ENCODE results near the gene CFAP46. TPM values are rescaled to one million over a fixed set of nuclear protein-coding genes. Genes with fewer than 3 reads are reported as not detected.

Gene CFAP46
- total and polyA plus RNA-seq, 9 of the 15 experiments (the other 6 are each of a cell fraction or from before 2014, with no cell fraction given) = not detected

DNA sequence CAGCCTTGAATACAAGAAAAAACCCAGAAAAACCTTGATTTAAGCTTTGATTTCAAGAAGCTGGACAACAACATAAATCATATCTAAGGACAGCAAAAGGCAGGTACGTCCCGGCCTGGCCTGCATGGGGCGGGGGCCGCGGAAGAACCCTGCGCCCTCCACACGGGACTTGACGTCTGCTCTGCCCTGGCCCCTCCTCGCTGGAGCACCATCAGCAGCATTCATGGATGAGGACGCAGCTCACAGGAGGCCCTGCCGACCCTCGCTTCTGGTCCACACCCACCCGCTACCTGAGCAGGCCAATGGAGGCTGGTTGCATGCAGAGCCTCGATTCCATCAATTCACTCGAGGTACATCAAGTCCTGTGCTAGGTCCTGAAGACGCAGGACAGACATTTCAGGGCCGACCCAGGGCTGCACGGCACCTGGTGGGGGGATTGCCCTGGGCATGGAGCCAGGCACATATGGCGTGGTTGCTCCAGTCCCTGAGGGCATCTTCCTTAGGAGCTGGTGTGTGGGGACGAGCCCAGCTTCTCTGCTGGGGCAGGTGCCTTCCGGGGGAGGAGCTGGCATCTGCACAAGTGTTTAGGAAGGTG is 93.3 kb downstream of the CFAP46 start:
- ChIA-PET POLR2A (no interaction called here), CTCF (ENCODE audit: low intra/inter-chr PET ratio) (interaction anchor here (0.6 kb wide), 1 partner anchor 12 kb away, joined by 3 read pairs; no protein-coding TSS in a partner anchor)
- Histone ChIP-seq H3K9me3 (replicated peaks; ENCODE audit: control insufficient read depth, insufficient read depth, low read depth, low read length) (no peaks in the 10 kb centered on the region), H3K9ac (ENCODE audit: insufficient read depth in 1 of 2, low read depth in 2 of 2, low read length in 2 of 2) (no peak overlapping the region), H3K79me2 (ENCODE audit: control insufficient read depth, insufficient read depth, low read length) (no peaks in the 10 kb centered on the region), H3K4me3 (no peak overlapping the region), H3K27ac (ENCODE audit: extremely low read depth, low read depth, low read length) (no peak overlapping the region), H3K27me3 (ENCODE audit: control insufficient read depth in 2 of 2, insufficient read depth in 2 of 2, low read length in 2 of 2) (peaks cover 11 to 60% of the 10 kb centered on the region in 2 experiments), H3K4me1 (replicated peaks in 1 of 2; ENCODE audit: control insufficient read depth in 2 of 2, insufficient read depth in 2 of 2, low read length in 2 of 2) (peaks cover 0 to 8% of the 10 kb centered on the region in 2 experiments; a peak in 2 of 5 replicates), H3K36me3 (ENCODE audit: control insufficient read depth, insufficient read depth, low read length) (no peaks in the 10 kb centered on the region), H3K9me1 (ENCODE audit: control insufficient read depth, insufficient read depth, low read length) (no peaks in the 10 kb centered on the region), H4K20me1 (replicated peaks; ENCODE audit: control insufficient read depth, insufficient read depth, low read length) (peaks cover 5% of the 10 kb centered on the region; the same call in 1 of the 2 replicates), H2AFZ (ENCODE audit: low read depth, low read length) (no peak overlapping the region), H3K4me2 (ENCODE audit: insufficient read depth, low read length) (no peak overlapping the region)
- no peak for TF ChIP-seq JUN (IDR thresholded peaks at IDR 0.05; ENCODE audit: borderline replicate concordance, low read depth, low read length)
- TF ChIP-seq JUN (CRISPR knock-in tag; IDR thresholded peaks at IDR 0.05; ENCODE audit: borderline replicate concordance) = no peak
- TF ChIP-seq, protein P1, sequence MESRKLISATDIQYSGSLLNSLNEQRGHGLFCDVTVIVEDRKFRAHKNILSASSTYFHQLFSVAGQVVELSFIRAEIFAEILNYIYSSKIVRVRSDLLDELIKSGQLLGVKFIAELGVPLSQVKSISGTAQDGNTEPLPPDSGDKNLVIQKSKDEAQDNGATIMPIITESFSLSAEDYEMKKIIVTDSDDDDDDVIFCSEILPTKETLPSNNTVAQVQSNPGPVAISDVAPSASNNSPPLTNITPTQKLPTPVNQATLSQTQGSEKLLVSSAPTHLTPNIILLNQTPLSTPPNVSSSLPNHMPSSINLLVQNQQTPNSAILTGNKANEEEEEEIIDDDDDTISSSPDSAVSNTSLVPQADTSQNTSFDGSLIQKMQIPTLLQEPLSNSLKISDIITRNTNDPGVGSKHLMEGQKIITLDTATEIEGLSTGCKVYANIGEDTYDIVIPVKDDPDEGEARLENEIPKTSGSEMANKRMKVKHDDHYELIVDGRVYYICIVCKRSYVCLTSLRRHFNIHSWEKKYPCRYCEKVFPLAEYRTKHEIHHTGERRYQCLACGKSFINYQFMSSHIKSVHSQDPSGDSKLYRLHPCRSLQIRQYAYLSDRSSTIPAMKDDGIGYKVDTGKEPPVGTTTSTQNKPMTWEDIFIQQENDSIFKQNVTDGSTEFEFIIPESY (CRISPR knock-in tag; IDR thresholded peaks at IDR 0.05) = no peak
- TF ChIP-seq JUNB (CRISPR knock-in tag; conservative IDR thresholded peaks at IDR 0.05) = no peak
- TF ChIP-seq CBX5 (IDR thresholded peaks at IDR 0.05; ENCODE audit: borderline replicate concordance, low read depth) = no peak
- no peak for TF ChIP-seq ZEB2 (IDR thresholded peaks at IDR 0.05)
- TF ChIP-seq SAFB2 (IDR thresholded peaks at IDR 0.05; ENCODE audit: borderline replicate concordance, low read depth, low read length, severe bottlenecking) = no peak
- TF ChIP-seq SRSF1 (IDR thresholded peaks at IDR 0.05; ENCODE audit: low read depth, low read length) = no peak
- TF ChIP-seq ZNF785 (CRISPR knock-in tag; IDR thresholded peaks at IDR 0.05) = no peak
- TF ChIP-seq, protein P2, sequence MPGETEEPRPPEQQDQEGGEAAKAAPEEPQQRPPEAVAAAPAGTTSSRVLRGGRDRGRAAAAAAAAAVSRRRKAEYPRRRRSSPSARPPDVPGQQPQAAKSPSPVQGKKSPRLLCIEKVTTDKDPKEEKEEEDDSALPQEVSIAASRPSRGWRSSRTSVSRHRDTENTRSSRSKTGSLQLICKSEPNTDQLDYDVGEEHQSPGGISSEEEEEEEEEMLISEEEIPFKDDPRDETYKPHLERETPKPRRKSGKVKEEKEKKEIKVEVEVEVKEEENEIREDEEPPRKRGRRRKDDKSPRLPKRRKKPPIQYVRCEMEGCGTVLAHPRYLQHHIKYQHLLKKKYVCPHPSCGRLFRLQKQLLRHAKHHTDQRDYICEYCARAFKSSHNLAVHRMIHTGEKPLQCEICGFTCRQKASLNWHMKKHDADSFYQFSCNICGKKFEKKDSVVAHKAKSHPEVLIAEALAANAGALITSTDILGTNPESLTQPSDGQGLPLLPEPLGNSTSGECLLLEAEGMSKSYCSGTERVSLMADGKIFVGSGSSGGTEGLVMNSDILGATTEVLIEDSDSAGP (CRISPR knock-in tag; IDR thresholded peaks at IDR 0.05) = no peak
- in situ Hi-C loops (cut with MboI) (no loop called here), intact Hi-C loops (cut with micrococcal nuclease) (no loop called here)
- no peak for FAIRE-seq
- no peak for DNase-seq (ENCODE audit: extremely low read depth in 1 of 4, low spot score in 3 of 4)
- BruUV-seq (replicated peaks) = no TSS peak
- WGBS (ENCODE audit: insufficient coverage, low coverage, missing lambda C conversion rate) = 2% methylated on average over 11 of the region's 21 CpGs
- no peak for ATAC-seq
